Liver (tissue), 9 donors: ENCODE measurements around the gene TBX5. TPM values are rescaled to one million over a fixed set of nuclear protein-coding genes. Genes with fewer than 3 reads are reported as not detected.

Experiments used
- DNase-seq: peaks from one replicate; pipeline ENCODE4 v3.0.0-alpha.2; 2017; ENCODE audit warnings: low spot score
- H3K27ac ChIP-seq, 2 donors: one replicate each; pipeline ENCODE4 v1.7.0; 2013; ENCODE audit warnings: inconsistent platforms in 2 of 2, low read length in 2 of 2, control low read depth in 1 of 2, low read depth in 1 of 2, mild to moderate bottlenecking in 1 of 2
- H3K27me3 ChIP-seq, 4 donors: one replicate each; pipeline versions ENCODE4 v1.6.1 to v1.7.0; 2013; ENCODE audit warnings: low read length in 3 of 4, inconsistent platforms in 1 of 4, mild to moderate bottlenecking in 1 of 4, moderate library complexity in 1 of 4; ENCODE audit not compliant: control insufficient read depth in 4 of 4, insufficient read depth in 4 of 4
- H3K36me3 ChIP-seq, 4 donors: one replicate each; pipeline versions ENCODE4 v1.6.1 to v1.7.0; 2013; ENCODE audit warnings: low read length in 3 of 4, mild to moderate bottlenecking in 3 of 4, low read depth in 1 of 4, moderate library complexity in 1 of 4; ENCODE audit not compliant: control insufficient read depth in 4 of 4, insufficient read depth in 3 of 4
- H3K4me1 ChIP-seq, 4 donors: one replicate each; pipeline versions ENCODE4 v1.6.1 to v1.7.0; 2013; ENCODE audit warnings: low read length in 3 of 4, mild to moderate bottlenecking in 3 of 4, moderate library complexity in 1 of 4; ENCODE audit not compliant: control insufficient read depth in 4 of 4, insufficient read depth in 4 of 4
- H3K4me3 ChIP-seq, 3 donors: one replicate each; pipeline versions ENCODE4 v1.6.1 to v1.7.0; 2013; ENCODE audit warnings: low read length in 3 of 3, control low read depth in 1 of 3, low read depth in 1 of 3, mild to moderate bottlenecking in 1 of 3
- H3K9ac ChIP-seq, 2 donors: one replicate each; pipeline ENCODE4 v1.7.0; 2013; ENCODE audit warnings: low read length in 2 of 2, mild to moderate bottlenecking in 2 of 2, moderate library complexity in 2 of 2, control low read depth in 1 of 2, low read depth in 1 of 2
- H3K9me3 ChIP-seq, 4 donors: one replicate each; pipeline versions ENCODE4 v1.6.1 to v1.7.0; 2013; ENCODE audit warnings: low read length in 3 of 4; ENCODE audit not compliant: control insufficient read depth in 4 of 4
- ATF3 ChIP-seq: IDR thresholded peaks from 2 replicates; pipeline ENCODE4 v1.6.1; 2016; ENCODE audit warnings: antibody characterized with exemption
- EGR1 ChIP-seq, 2 donors: IDR thresholded peaks; 2 replicates each; pipeline ENCODE4 v1.6.1; 2016 to 2018; ENCODE audit warnings: antibody characterized with exemption in 2 of 2, low read depth in 2 of 2
- FOXA1 ChIP-seq: IDR thresholded peaks from 2 replicates; pipeline ENCODE4 v1.6.1; 2016; ENCODE audit warnings: antibody characterized with exemption
- GABPA ChIP-seq, 2 donors: IDR thresholded peaks in 1 of 2; conservative IDR thresholded peaks in 1 of 2; 2 replicates each; pipeline ENCODE4 v1.6.1; 2016; ENCODE audit warnings: antibody characterized with exemption in 2 of 2, mild to moderate bottlenecking in 1 of 2, moderate library complexity in 1 of 2
- HNF4A ChIP-seq, 2 donors: conservative IDR thresholded peaks; 2 replicates each; pipeline ENCODE4 v1.6.1; 2016; ENCODE audit warnings: antibody characterized with exemption in 2 of 2, mild to moderate bottlenecking in 2 of 2
- HNF4G ChIP-seq: IDR thresholded peaks from 2 replicates; pipeline ENCODE4 v1.6.1; 2016; ENCODE audit warnings: antibody characterized with exemption
- NR2F2 ChIP-seq: IDR thresholded peaks from 2 replicates; pipeline ENCODE4 v1.6.1; 2016; ENCODE audit warnings: antibody characterized with exemption
- RAD21 ChIP-seq, 2 donors: IDR thresholded peaks; 2 replicates each; pipeline ENCODE4 v1.6.1; 2016; ENCODE audit warnings: antibody characterized with exemption in 2 of 2, mild to moderate bottlenecking in 2 of 2
- RXRA ChIP-seq, 2 donors: IDR thresholded peaks; 2 replicates each; pipeline ENCODE4 v1.6.1; 2017 to 2018; ENCODE audit warnings: antibody characterized with exemption in 2 of 2, mild to moderate bottlenecking in 1 of 2
- SP1 ChIP-seq: IDR thresholded peaks from 2 replicates; pipeline ENCODE4 v1.6.1; 2018; ENCODE audit warnings: antibody characterized with exemption, mild to moderate bottlenecking
- TAF1 ChIP-seq: conservative IDR thresholded peaks from 2 replicates; pipeline ENCODE4 v1.6.1; 2016; ENCODE audit warnings: antibody characterized with exemption, mild to moderate bottlenecking
- YY1 ChIP-seq: IDR thresholded peaks from 2 replicates; pipeline ENCODE4 v1.6.1; 2016; ENCODE audit warnings: antibody characterized with exemption, mild to moderate bottlenecking
- WGBS: extraction: QIAGEN DNeasy Blood & Tissue Kit; methylation state at CpG from one replicate; pipeline ENCODE4 v1.1.7; 2013; 5-methylcytosine and 5-hydroxymethylcytosine counted together
- polyA plus RNA-seq, 2 donors: library from polyadenylated mRNA; stranded (reverse) in 1 of 2; unstranded in 1 of 2; fragments of 200-250 nt in 1 of 2; fragments of >200 nt in 1 of 2; fragmentation: Nextera tagmentation in 1 of 2; extraction: Ambion mirVana in 1 of 2; gene quantifications; one replicate each; pipeline versions ENCODE4 v1.2.1 to v1.2.3, GENCODE V29; 2013 to 2015
- total RNA-seq, 2 donors: library from RNA; depleted of rRNA; stranded (reverse); fragments of >200 nt; gene quantifications; one replicate each; pipeline ENCODE4 v1.2.3, GENCODE V29; 2014
- TF ChIP-seq, protein P1 (sequence below): IDR thresholded peaks from 2 replicates; pipeline ENCODE4 v1.6.1; 2016; ENCODE audit warnings: antibody characterized with exemption
- TF ChIP-seq, protein P2 (sequence below): IDR thresholded peaks from 2 replicates; pipeline ENCODE4 v1.6.1; 2016; ENCODE audit warnings: antibody characterized with exemption
- TF ChIP-seq, protein P3 (sequence below): IDR thresholded peaks from 2 replicates; pipeline ENCODE4 v1.6.1; 2016; ENCODE audit warnings: antibody characterized with exemption, mild to moderate bottlenecking
- donor health status: healthy.
- donor health status: healthy.
- donor health status: healthy.
- donor health status: healthy.
- donor health status: healthy.

The TBX5 gene
- total and polyA plus RNA-seq, 4 donors: 0.03 TPM; not detected in 3

GRCh38 chr12:114442578-114442977 lies 36.6 kb upstream of the TBX5 start:
- Histone ChIP-seq H3K27ac (no peak overlapping the region), H3K9ac (no peak overlapping the region)

DNA sequence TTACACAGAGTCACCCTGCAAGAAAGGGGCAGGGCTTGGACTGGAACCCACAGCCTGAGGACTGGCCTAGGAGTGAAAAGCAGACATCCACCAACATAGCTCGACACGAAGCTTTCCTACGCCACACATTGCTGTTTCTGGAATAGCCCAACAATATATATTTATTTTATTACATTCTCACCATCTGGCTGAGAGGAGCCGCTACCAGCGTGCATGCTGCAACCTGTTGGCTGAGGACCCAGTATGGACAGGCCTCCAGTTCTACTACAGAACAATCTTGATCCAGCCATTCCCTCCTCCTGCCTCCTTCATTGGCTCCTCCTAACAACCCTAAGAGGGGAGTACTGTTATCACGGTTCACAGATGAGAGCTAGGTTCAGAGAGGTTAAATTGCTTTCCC lies 35.6 kb upstream of the TBX5 start:
- H3K4me1 ChIP-seq: peaks cover 0 to 8% (median 2%) of the 10 kb centered on the region in 4 donors
- no peak overlapping the region for H3K4me3 ChIP-seq
- WGBS: 11% methylated on average over 6 of the region's 6 CpGs
- TF ChIP-seq, protein P1, sequence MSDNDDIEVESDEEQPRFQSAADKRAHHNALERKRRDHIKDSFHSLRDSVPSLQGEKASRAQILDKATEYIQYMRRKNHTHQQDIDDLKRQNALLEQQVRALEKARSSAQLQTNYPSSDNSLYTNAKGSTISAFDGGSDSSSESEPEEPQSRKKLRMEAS: no peak
- no peak for TF ChIP-seq HNF4G
- no peak for TF ChIP-seq GABPA (IDR thresholded peaks at IDR 0.05 in 1 of 2, conservative IDR thresholded peaks at IDR 0.05 in 1 of 2)
- TF ChIP-seq TAF1: no peak
- no peak for TF ChIP-seq ATF3
- TF ChIP-seq HNF4A (conservative IDR thresholded peaks at IDR 0.05): no peak
- TF ChIP-seq SP1: no peak
- no peak for TF ChIP-seq NR2F2
- peaks cover 0 to 4% (median 1%) of the 10 kb centered on the region in 4 donors for H3K9me3 ChIP-seq
- H3K36me3 ChIP-seq: no peaks in the 10 kb centered on the region
- H3K27ac ChIP-seq: no peak overlapping the region
- H3K27me3 ChIP-seq: peaks cover 4 to 51% (median 25%) of the 10 kb centered on the region in 4 donors
- no peak overlapping the region for H3K9ac ChIP-seq
- DNase-seq: no peak

More at GRCh38 chr12:114442578-114442977, 36.6 kb upstream of the TBX5 start:
- no peaks in the 10 kb centered on the region for H3K9me3 ChIP-seq
- TF ChIP-seq TAF1 (no peak), RXRA (IDR thresholded peaks at IDR 0.05) (no peak)
- TF ChIP-seq, protein P2, sequence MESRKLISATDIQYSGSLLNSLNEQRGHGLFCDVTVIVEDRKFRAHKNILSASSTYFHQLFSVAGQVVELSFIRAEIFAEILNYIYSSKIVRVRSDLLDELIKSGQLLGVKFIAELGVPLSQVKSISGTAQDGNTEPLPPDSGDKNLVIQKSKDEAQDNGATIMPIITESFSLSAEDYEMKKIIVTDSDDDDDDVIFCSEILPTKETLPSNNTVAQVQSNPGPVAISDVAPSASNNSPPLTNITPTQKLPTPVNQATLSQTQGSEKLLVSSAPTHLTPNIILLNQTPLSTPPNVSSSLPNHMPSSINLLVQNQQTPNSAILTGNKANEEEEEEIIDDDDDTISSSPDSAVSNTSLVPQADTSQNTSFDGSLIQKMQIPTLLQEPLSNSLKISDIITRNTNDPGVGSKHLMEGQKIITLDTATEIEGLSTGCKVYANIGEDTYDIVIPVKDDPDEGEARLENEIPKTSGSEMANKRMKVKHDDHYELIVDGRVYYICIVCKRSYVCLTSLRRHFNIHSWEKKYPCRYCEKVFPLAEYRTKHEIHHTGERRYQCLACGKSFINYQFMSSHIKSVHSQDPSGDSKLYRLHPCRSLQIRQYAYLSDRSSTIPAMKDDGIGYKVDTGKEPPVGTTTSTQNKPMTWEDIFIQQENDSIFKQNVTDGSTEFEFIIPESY: no peak
- TF ChIP-seq, protein P1: no peak
- H3K4me1 ChIP-seq: peaks cover 0 to 8% (median 2%) of the 10 kb centered on the region in 4 donors
- H3K36me3 ChIP-seq: no peaks in the 10 kb centered on the region
- no peak for DNase-seq
- 4% methylated on average over 1 of the region's 1 CpG for WGBS
- no peak overlapping the region for H3K4me3 ChIP-seq
- peaks cover 4 to 51% (median 26%) of the 10 kb centered on the region in 4 donors for H3K27me3 ChIP-seq

GRCh38 chr12:114441039-114441383 lies 35.1 kb upstream of the TBX5 start:
- H3K4me1 ChIP-seq: peaks cover 0 to 8% (median 2%) of the 10 kb centered on the region in 4 donors
- no peaks in the 10 kb centered on the region for H3K36me3 ChIP-seq
- H3K27me3 ChIP-seq: peaks cover 4 to 46% (median 22%) of the 10 kb centered on the region in 4 donors
- WGBS: 4% methylated on average over 23 of the region's 23 CpGs
- H3K27ac ChIP-seq: no peak overlapping the region
- H3K4me3 ChIP-seq: no peak overlapping the region
- H3K9me3 ChIP-seq: peaks cover 0 to 8% (median 1%) of the 10 kb centered on the region in 4 donors
- TF ChIP-seq TAF1: no peak
- TF ChIP-seq HNF4G: no peak
- no peak for TF ChIP-seq RAD21 (IDR thresholded peaks at IDR 0.05)
- TF ChIP-seq YY1: no peak
- TF ChIP-seq, protein P2: no peak
- TF ChIP-seq, protein P3, sequence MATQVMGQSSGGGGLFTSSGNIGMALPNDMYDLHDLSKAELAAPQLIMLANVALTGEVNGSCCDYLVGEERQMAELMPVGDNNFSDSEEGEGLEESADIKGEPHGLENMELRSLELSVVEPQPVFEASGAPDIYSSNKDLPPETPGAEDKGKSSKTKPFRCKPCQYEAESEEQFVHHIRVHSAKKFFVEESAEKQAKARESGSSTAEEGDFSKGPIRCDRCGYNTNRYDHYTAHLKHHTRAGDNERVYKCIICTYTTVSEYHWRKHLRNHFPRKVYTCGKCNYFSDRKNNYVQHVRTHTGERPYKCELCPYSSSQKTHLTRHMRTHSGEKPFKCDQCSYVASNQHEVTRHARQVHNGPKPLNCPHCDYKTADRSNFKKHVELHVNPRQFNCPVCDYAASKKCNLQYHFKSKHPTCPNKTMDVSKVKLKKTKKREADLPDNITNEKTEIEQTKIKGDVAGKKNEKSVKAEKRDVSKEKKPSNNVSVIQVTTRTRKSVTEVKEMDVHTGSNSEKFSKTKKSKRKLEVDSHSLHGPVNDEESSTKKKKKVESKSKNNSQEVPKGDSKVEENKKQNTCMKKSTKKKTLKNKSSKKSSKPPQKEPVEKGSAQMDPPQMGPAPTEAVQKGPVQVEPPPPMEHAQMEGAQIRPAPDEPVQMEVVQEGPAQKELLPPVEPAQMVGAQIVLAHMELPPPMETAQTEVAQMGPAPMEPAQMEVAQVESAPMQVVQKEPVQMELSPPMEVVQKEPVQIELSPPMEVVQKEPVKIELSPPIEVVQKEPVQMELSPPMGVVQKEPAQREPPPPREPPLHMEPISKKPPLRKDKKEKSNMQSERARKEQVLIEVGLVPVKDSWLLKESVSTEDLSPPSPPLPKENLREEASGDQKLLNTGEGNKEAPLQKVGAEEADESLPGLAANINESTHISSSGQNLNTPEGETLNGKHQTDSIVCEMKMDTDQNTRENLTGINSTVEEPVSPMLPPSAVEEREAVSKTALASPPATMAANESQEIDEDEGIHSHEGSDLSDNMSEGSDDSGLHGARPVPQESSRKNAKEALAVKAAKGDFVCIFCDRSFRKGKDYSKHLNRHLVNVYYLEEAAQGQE: no peak
- no peak for TF ChIP-seq SP1
- TF ChIP-seq, protein P1: no peak
- TF ChIP-seq EGR1 (IDR thresholded peaks at IDR 0.05; ENCODE audit: low read depth in 2 of 2): no peak
- no peak for TF ChIP-seq FOXA1
- no peak for DNase-seq
- H3K9ac ChIP-seq: no peak overlapping the region
